ENCODE data around the gene PLCD1.

DNA sequence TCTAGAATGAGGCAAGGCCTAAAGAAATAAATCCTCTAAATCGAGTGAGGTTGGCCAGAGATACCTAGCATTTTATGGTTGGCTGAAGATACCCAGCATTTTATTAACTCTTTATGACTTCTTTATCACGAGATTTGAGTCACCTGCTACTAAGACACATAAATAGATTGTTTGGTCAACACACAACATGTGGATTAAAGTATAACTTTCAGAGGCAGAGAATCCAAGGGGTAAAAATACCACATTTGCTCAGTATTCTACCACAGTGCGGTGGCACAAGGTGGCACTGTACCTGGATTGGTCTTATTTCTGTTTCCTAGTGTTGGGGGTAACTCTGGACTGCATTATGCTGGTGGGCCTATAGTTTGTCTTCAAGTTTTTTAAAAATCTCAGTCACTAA lies 65.8 kb downstream of the PLCD1 start:
- TF ChIP-seq, protein P1, sequence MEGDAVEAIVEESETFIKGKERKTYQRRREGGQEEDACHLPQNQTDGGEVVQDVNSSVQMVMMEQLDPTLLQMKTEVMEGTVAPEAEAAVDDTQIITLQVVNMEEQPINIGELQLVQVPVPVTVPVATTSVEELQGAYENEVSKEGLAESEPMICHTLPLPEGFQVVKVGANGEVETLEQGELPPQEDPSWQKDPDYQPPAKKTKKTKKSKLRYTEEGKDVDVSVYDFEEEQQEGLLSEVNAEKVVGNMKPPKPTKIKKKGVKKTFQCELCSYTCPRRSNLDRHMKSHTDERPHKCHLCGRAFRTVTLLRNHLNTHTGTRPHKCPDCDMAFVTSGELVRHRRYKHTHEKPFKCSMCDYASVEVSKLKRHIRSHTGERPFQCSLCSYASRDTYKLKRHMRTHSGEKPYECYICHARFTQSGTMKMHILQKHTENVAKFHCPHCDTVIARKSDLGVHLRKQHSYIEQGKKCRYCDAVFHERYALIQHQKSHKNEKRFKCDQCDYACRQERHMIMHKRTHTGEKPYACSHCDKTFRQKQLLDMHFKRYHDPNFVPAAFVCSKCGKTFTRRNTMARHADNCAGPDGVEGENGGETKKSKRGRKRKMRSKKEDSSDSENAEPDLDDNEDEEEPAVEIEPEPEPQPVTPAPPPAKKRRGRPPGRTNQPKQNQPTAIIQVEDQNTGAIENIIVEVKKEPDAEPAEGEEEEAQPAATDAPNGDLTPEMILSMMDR (conservative IDR thresholded peaks at IDR 0.05; ENCODE audit: low read length), result no peak; the same call in 1 of the 2 replicates
- no peak for TF ChIP-seq EZH2phosphoT487 (IDR thresholded peaks at IDR 0.05; ENCODE audit: borderline replicate concordance)
